Mucosa of gallbladder (tissue), 1 donor: Measurements from ENCODE around the gene GFI1B. TPM values are rescaled to one million over a fixed set of nuclear protein-coding genes. Genes with fewer than 3 reads are reported as not detected.
"Not testable (repeated sequence)": the region's sequence is repeated elsewhere in the genome, so short reads cannot be mapped to it uniquely, and the experiment has no call there.

Experiments used
- DNase-seq: peaks from one replicate; pipeline ENCODE4 v3.0.0-alpha.2; 2020; ENCODE audit warnings: low spot score
- total RNA-seq: library from RNA; stranded (reverse); gene quantifications from one replicate; pipeline ENCODE4 v1.2.1, GENCODE V29; 2021
- donor health status: DM: no; HTN: no; CAD: no.

The GFI1B gene
- total RNA-seq, 1 donor from 2014 or later = 1.3 TPM

DNA sequence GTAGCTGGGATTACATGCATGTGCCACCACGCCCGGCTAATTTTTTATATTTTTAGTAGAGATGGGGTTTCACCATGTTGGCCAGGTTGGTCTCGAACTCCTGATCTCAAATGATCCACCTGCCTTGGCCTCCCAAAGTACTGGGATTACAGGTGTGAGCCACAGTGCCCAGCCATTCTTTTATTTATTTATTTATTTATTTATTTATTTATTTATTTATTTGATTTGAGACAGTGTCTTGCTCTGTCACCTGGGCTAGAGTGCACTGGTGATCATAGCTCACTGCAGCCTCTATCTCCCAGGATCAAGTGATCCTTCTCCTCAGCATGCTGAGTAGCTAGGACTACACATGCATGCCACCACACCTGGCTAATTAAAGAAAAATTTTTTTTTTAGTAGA, 10.6 kb upstream of the GFI1B start:
- DNase-seq = not testable (repeated sequence)

DNA sequence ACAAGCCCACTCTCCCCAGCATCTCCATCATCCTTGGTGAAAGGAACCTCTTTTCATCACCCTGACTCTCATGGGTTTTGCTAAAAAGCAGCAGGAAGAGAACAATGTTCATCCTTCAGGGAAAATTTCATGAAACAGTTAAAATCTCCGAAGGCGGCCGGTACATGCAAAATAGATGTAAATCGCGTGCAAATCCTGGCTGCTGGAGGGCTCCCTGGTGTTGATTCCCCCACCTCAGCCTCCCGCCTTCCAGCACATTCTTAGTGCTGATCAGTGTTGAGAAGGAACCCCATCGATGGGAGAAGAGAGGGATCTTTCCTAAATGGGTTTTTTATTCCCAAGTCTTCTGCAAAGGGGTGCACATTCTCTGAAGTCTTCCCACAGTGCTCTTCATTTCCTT, 8.7 kb upstream of the GFI1B start:
- no peak for DNase-seq

- DNase-seq = peak; percentile 31
Measured at GRCh38 chr9:132970324-132971062, 8.0 kb upstream of the GFI1B start.

GRCh38 chr9:132973166-132973565, 5.3 kb upstream of the GFI1B start:
- no peak for DNase-seq

- DNase-seq = no peak
Measured at GRCh38 chr9:132973713-132974112, 4.8 kb upstream of the GFI1B start.

- no peak for DNase-seq
Measured at GRCh38 chr9:132975961-132976360, 2.5 kb upstream of the GFI1B start.

- no peak for DNase-seq
Measured at GRCh38 chr9:132976571-132976970, 1.9 kb upstream of the GFI1B start.

DNA sequence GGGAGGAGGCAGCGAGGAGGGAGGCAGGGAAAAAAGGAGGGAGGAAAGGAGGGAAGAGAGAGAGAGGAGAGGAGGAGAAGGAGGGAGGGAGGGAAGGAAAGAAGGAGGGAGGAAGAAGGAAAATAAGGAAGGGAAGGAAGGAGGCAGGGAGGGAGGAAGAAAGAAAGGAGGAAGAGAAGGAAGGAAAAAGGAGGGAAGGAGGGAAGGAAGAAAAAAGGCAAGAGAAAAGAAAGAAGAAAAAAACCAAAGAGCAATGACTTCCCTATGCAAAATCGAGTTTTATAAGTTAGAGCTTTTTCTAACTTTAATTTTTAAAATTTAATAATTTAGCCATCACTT, 413 bp upstream of the GFI1B start:
- no peak for DNase-seq

DNA sequence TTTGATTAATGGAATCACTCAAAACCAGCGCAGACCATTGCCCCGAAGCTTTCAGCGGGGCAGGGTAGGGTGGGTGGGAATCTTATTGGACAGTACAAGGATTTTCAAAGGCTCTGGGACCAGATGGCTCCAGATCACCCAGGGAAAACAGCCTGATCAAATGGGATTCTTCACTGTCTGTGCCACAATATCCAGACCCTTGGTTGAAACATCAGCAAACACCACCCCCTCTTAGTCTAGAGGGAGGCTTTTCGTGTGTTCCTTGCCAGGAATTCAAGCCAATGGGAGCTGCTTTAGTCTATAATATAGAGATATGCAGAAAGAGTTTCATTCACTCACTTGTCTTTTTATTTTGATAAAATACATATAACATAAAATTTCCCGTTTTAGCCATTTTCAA, 1.7 kb downstream of the GFI1B start:
- no peak for DNase-seq

GRCh38 chr9:132982458-132982857, 4.0 kb downstream of the GFI1B start:
- DNase-seq = no peak

GRCh38 chr9:132983491-132984201, 5.2 kb downstream of the GFI1B start:
- no peak for DNase-seq

GRCh38 chr9:132984202-132985070, 5.9 kb downstream of the GFI1B start:
- DNase-seq = no peak

GRCh38 chr9:132985071-132985350, 6.5 kb downstream of the GFI1B start:
- no peak for DNase-seq

DNA sequence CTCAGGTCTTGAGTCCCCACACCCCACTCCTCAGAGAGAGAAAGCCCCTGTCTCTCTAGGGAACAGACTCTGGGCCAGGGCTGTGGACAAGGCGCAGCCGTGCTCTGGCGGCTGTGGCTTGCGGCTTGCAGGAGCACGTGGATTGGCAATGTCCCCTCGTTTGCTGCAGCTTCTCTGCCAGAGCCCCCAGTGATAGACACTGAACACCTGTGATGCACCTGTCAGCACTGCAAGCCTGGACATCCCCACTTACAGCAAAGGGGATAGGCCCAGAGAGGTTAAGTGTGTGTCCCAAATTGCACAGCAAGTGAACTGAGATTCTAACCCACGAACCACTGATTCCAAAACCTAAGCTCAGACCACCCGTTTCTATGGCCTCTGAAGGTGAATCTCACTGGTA, 7.0 kb downstream of the GFI1B start:
- DNase-seq = no peak

- no peak for DNase-seq
Measured at GRCh38 chr9:132986114-132986513, 7.6 kb downstream of the GFI1B start.

DNA sequence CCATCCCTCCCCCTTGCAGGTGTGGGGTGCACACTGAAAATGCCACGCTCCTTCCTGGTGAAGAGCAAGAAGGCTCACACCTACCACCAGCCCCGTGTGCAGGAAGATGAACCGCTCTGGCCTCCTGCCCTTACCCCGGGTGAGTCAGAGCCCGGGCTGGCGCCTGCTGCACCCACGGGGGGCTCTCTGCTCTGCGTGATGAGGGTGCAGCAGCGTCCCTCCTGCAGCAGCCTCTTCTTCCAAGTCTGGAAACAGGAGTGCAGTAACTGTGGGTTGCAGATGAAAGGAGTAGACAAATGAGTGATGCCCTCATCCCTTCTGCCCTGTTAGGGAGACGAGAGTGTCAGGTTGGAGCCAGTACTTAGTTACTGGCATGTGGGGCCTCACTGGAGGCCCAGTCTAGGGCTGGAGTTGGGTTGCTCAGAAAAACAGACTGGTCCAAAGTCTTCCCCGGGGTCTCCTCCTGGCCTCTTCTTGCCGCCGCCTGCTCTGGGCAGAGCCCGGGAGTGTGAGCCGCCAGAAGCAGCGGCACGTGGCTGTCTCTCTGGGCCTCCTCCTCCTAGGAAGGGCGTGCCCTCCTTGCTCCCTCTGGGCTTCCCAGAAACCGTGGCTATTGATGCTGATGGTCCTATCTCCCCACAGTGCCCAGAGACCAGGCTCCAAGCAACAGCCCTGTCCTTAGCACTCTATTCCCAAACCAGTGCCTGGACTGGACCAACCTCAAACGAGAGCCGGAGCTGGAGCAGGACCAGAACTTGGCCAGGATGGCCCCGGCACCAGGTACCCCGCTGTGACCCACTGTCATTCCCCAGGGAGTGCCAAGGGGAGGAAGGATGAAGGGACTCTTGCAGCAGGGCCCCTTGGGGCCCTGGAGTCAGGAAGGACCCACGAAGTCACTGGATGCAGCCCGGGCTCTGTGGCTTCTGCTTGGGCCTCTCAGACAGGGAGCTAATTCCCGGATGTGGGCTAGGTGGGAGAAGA, 8.4 kb downstream of the GFI1B start:
- no peak for DNase-seq

- DNase-seq = no peak
Measured at GRCh38 chr9:132988244-132989013, 9.9 kb downstream of the GFI1B start.

- DNase-seq = no peak
Measured at GRCh38 chr9:132989014-132989310, 10.5 kb downstream of the GFI1B start.

- no peak for DNase-seq
Measured at GRCh38 chr9:132989414-132989996, 11.0 kb downstream of the GFI1B start.

DNA sequence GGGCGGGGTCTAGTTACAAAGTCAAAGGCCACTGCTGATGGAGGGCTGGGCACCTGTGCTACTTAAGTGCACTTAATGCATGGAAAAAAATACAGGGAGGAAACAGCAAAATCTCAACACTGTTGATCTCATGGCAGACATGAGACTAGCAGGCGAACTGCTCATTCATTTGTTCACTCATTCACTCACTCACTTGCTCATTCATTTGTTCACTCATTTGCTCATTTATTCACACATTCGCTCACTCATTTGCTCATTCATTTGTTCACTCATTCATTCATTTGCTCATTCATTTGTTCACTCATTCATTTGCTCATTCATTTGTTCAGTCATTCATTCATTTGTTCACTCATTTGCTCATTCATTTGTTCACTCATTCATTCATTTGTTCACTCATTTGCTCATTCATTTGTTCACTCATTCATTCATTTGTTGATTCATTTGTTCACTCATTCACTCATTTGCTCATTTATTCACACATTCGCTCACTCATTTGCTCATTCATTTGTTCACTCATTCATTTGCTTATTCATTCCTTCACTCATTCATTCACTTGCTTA, 11.6 kb downstream of the GFI1B start:
- DNase-seq = not testable (repeated sequence)
